Ramos (cell line): ENCODE results near the gene CDH6.

ENCODE experiments used
- in situ Hi-C: fragments of 300-500 bp; cut with MboI; formaldehyde crosslinking; loops from one replicate; pipeline ENCODE4 v1.14.3; 2022; ENCODE audit warnings: low sequenced_read_pairs; ENCODE audit not compliant: unreplicated experiment

The CDH6 gene

DNA sequence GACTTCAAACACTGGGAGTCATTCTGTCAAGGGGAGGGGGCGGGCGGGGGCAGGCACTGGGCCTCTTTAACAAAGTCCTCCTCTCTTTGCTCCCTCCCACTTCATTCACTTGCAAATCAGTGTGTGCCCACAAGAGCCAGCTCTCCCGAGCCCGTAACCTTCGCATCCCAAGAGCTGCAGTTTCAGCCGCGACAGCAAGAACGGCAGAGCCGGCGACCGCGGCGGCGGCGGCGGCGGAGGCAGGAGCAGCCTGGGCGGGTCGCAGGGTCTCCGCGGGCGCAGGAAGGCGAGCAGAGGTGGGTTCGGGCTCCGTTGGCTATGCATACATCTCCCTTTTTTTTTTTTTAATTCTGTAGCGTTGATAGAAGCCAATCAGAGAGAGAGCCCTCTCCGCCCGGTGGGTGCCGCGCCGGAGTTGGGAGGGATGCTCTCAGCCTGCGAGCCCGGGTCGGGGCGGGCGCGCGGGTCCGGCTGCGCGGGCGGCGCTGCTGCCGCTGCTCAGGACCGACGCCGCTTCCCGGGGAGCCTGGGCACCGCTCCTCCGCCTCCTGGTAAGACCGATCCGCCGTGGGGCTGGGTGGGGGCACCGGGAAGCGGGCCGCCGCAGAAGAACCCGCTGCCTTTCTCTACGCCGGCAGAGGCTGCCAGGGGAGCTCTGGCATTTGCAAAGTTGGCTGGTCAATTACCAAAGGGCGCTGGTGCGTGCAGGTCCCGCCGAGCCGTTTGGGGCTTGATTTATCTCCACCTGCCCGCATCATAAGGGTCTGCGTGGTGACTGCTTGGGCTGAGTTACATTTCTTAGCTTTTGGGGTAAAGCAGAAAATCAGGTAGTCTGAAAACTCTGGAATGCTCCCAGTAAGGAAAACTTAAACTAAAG, at the start of gene CDH6:
Gene CDH6 (plus strand): TSS at position 96 of the 877 bp plus-strand sequence. CDS start 73,788 bp downstream, outside the sequence.
- in situ Hi-C loops = no loop called here

DNA sequence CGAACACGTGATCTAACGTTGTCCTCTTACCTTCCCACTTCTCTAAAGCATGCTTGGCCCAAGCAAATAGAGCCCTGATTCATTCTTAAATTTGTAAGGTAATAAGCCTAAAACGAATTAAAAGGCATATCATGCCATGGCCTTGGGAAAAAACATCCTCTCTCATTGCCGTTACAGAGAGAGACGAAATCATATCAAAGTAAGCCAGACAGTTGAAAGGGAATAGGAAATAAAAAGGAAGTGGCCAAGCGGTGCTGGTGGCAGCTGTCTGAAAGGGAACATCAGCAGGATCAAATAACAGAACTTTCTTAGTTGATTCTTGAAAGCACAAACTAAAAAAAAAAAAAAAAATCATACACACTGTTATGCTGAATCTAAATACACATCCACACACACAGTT, 49.1 kb upstream of the CDH6 start:
- in situ Hi-C loops = no loop called here

GRCh38 chr5:31148959-31149475, 44.5 kb upstream of the CDH6 start:
- in situ Hi-C loops = no loop called here

DNA sequence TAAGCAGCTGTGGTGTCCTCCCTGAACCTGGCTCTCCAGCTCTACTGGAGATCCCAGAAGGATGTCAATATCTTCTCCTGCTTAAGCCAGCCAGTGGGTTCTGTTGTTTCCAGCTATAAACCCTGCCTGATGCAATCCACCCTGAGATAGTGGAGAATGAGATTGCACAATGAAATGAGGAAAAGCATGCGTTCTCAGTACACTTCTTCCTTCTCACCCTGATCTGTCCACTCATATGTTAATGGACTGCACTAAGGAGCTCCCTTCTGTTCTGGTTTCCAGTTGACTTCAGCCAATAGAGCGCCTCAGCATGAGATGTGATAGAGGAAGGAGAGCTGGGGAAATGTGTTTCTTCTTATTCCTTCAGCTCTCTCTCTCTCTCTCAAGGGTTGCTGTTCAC, 40.0 kb upstream of the CDH6 start:
- in situ Hi-C loops = no loop called here

- in situ Hi-C loops = no loop called here
Measured at GRCh38 chr5:31156631-31157160, 36.8 kb upstream of the CDH6 start.

DNA sequence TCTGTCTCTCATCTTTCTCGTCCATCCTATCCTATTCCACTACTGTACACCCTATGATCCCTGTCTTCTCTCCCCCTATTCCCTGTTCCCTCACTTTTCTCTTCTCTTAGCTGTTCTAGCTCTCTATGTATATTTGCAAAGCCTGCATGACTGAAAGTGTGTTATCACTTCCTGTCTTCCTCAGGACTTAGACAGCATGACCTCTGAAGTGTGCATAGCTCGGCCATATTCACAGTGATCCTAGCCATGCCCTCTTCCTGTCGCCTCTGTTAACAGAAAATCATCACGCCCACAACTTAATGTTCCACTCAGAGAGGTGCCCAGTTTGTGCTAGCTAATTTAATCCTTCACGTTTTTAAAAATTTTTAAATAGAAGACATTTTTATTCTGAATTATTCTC, 35.8 kb upstream of the CDH6 start:
- in situ Hi-C loops = no loop called here

- in situ Hi-C loops = no loop called here
Measured at GRCh38 chr5:31158686-31159085, 34.8 kb upstream of the CDH6 start.

GRCh38 chr5:31161781-31162181, 31.7 kb upstream of the CDH6 start:
- in situ Hi-C loops = no loop called here

GRCh38 chr5:31165729-31166128, 27.8 kb upstream of the CDH6 start:
- in situ Hi-C loops = no loop called here

DNA sequence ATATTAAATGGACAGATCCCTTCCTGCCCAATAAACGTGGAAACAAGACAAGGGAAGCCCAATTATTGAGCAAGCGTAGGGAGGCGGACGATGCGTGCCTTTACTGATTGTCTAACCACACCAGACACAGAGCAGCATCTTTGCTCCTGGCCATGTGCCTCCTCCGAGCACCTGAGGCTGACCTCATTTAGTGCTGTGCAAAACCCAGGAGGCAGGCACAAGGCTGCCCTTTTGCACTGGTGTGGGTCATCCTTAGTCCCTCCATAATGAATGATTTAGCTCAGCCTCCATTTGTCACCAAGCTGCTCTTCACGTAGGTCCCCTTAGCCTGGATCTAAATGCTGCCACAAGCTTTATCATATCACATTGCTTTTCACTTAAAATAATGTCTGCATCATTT, 24.1 kb upstream of the CDH6 start:
- in situ Hi-C loops = no loop called here

DNA sequence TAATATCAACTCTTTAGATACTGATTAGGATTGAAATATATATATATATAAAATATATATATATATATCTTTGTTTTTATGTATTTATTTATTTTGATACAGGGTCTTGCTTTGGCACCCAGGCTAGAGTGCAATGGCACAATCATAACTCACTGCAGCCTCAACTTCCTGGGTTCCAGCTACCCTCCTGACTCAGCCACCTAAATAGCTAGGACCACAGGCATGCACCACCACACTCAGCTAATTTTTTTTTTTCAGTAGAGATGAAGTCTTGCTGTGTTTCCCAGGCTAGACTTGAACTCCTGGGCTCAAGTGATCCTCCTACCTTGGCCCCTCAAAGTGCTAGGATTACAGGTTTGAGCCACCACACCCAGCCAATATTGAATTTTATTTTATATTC, 20.6 kb upstream of the CDH6 start:
- in situ Hi-C loops = no loop called here

- in situ Hi-C loops = no loop called here
Measured at GRCh38 chr5:31173614-31174013, 19.9 kb upstream of the CDH6 start.

DNA sequence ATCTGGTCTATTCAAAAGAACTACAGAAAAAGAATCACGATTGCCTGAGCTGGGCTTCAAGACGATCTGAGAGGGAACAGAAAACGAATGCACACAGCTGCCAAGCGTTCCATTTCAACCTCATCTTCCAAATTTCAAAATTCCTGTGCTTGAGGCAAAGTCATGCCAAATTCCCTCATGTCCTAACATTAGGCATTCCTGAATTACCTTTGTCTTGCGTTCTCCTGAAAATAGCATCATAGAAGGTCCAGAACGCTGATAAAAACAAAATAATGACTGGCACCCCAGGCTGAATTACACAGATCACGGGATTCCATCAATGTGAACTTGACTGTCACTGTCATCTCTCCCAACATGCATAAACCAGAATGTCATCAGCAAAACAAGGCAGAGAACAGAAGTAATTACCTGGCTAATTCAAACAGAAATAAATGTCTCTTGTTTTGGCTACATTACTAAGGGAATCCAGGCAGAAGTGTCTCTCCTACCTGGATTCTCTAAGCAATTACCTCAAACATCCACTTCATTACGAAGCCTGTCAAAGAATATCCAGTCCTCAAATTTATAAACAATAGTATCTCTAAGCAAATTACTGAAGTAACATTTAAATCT, 12.0 kb upstream of the CDH6 start:
- in situ Hi-C loops = no loop called here

DNA sequence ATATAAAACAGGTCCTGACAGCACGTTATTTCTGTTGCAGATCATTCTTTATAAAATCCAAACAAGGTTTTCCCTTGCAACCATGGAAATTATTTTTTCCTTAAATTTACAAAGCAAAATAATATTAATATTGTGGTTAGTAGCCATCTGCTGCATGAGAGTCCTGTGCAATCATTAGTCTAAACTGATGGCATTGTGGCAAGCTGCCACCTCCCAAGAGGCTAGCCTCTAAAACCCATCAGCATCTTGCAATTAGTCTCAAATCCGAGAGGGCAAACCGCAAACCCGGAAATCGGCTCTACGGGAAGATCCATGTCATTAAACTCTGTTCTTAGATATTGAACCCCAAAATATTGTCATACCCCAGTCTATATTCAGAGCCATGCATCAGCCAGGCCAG, 11.3 kb upstream of the CDH6 start:
- in situ Hi-C loops = no loop called here

DNA sequence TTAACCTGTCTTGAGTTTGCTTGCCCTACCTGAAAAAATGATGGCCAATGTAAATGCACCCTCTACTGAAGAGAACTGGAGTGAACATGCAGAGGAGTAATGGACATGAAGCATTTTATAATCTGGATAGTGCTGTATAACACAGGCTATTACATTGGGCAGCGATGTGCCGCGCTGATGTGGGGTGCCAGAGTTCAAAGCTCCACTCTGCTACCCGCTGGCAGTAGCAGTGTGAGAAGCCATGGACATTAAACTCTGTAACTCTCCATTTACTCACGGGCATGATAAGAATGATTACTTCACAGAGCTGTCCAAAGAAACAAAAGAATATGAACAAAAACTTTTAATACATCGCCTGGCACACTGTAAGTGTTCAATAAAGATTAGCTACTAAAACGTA, 7.5 kb upstream of the CDH6 start:
- in situ Hi-C loops = no loop called here

DNA sequence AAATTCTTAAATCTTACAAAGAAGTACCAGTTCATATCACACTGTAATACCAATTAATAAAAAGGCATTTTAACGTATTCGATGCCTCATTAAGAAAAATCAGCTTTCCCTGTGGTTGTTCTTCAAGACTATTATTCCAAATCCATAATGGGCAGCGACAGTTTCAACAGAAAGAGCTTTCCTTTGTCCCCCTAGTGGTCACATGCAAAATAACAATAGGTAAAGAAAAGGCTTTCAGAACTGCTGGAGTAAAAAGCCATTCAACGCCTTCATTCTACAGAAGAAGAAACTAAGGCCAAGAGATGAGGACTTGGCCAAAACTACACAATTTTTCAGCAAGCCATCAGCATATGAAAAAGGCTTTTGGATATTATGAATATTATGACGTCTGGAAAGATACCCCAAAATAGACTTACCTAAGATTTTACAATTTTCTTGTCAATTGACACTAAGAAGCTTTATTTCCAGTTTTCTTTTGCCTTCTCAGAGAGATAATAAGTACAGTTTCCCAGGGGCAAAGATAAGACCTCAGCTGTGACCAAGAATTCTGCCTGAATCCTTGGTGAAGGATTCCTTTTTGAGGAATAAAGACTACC, 6.7 kb upstream of the CDH6 start:
- in situ Hi-C loops = no loop called here

DNA sequence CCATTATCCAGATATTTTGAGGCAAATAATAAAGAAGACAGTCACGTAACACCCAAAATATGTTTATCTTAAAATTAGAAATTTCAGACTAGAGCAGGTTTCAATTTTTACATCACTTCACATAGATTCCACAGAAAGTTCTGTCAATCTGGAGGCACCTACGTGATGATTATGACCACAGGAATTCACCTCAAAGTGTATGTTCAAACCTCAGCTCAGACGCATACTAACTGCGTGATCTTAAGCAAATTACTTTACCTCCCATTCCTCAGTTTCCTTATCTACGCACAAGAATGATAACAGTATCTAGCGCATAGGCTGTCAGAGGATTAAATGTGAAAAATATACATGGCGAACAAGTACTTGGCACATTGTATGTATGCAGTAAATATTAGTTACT, 5.9 kb upstream of the CDH6 start:
- in situ Hi-C loops = no loop called here

- in situ Hi-C loops = no loop called here
Measured at GRCh38 chr5:31192442-31192841, 1.0 kb upstream of the CDH6 start.

DNA sequence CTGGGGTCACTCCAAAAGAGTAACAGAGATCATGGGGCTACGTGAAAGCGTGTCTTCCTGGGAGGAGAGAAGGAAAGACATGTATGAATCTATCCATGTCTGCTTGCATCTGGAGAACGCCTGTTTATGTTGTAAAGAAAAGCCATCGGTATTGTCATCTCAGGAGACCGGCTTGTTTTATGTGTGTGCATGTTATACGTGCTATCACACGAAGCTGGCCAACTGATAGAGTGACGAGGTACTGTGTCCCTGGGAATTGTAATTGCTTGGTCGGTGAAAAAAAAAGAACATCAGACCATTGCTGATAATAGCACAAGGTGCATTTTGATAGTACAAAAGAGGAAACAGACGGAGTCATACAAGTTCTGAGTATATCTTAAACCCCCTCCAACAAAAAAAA, 370 bp upstream of the CDH6 start:
- in situ Hi-C loops = no loop called here

DNA sequence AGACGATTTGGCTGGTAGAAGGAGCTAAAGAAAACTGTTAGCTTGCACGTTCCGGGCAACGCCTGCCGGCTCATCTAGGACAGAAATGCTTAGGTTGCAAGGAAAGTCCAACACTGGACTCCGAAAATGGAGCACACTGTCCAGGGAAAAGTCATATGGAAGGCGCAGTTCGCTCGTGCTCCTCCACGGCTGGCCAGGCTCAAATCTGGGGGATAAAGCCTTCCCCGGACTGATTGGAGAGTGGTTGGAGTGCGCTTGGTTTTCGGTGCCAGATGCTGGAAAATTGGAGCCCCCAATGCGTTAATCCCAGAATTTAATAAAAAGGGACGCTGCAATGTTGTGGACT, 955 bp downstream of the CDH6 start:
- in situ Hi-C loops = no loop called here

DNA sequence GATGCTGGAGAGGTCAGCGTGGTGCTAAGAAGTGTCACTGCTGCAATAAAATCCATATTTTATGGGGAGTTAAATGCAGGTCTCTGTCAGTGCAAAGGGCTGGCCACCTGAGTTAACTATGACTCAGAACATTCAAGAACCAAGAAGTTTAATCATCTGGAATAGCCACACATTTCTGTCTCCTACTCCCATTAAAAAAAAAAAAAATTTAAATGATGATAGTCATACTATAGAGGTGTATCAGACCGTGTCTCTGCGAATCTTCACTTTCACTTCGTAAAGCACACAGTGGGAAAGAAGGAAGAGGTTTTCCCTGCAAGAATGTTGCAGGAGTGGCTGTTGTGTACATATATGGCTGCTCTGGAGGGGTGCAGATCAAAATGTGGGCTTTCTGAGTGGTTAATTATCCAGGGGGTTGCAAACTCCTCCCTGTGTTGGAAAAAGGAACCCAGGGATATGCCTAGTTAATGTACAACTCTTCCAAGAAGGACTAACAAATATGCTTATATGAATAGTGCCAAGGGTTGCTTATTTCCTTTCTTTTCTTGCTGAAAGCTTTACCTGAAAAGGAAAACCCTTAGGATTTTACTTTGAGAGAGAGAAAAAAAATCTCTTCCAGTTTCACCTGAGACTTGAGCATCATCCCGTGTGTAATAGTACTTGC, 1.5 kb downstream of the CDH6 start:
- in situ Hi-C loops = no loop called here
